Bronchial epithelial cell (primary cell): Measurements from ENCODE around the gene RET. TPM values are rescaled to one million over a fixed set of nuclear protein-coding genes. Genes with fewer than 3 reads are reported as not detected.

ENCODE experiments used
- DNase-seq: peaks from one replicate; pipeline ENCODE4 v3.0.0-alpha.2; 2010; ENCODE audit warnings: low read depth
- FAIRE-seq: peaks from 2 replicates; lab custom pipeline; 2011; peaks lifted over from hg19 to GRCh38; lab: Jason Lieb, UNC
- H3K27me3 ChIP-seq: 2 replicates; pipeline ENCODE4 v1.5.1; 2011; ENCODE audit warnings: low read length; ENCODE audit not compliant: control insufficient read depth, insufficient read depth
- H3K36me3 ChIP-seq: 2 replicates; pipeline ENCODE4 v1.5.1; 2011; ENCODE audit warnings: low read length; ENCODE audit not compliant: control insufficient read depth, insufficient read depth
- H3K4me3 ChIP-seq: 2 replicates; pipeline ENCODE4 v1.5.1; 2011; ENCODE audit warnings: mild to moderate bottlenecking, low read depth, low read length, control low read depth
- CTCF ChIP-seq: IDR thresholded peaks from 2 replicates; pipeline ENCODE4 v1.5.1; 2011; ENCODE audit warnings: mild to moderate bottlenecking, moderate library complexity, low read length, control low read depth, inconsistent platforms; ENCODE audit not compliant: insufficient read depth, severe bottlenecking
- total RNA-seq: library from RNA; depleted of rRNA; stranded (reverse); fragments of >200 nt; gene quantifications from 2 replicates; pipeline ENCODE4 v1.2.1, GENCODE V29; 2014

Gene RET
- total RNA-seq, 1 donor from 2014 or later = 0.53 TPM

GRCh38 chr10:43166207-43166879 lies 89.5 kb downstream of the RET start:
- no peak for TF ChIP-seq CTCF
- Histone ChIP-seq H3K4me3 (no peak overlapping the region), H3K27me3 (no peaks in the 10 kb centered on the region), H3K36me3 (peaks cover 4% of the 10 kb centered on the region)
- FAIRE-seq (no peak), DNase-seq (peak; percentile 61)

- Histone ChIP-seq H3K27me3 (no peaks in the 10 kb centered on the region), H3K4me3 (no peak overlapping the region), H3K36me3 (peaks cover 3% of the 10 kb centered on the region)
- FAIRE-seq = no peak
- TF ChIP-seq CTCF = no peak
- DNase-seq = no peak
Observed at GRCh38 chr10:43166880-43167497, 90.1 kb downstream of the RET start.

- no peak overlapping the region for H3K4me3 ChIP-seq
- TF ChIP-seq CTCF = no peak
- DNase-seq = no peak
- no peaks in the 10 kb centered on the region for H3K27me3 ChIP-seq
- no peak for FAIRE-seq
- H3K36me3 ChIP-seq = peaks cover 1% of the 10 kb centered on the region
Observed at GRCh38 chr10:43167498-43167889, 90.6 kb downstream of the RET start.

GRCh38 chr10:43170491-43170890 lies 93.6 kb downstream of the RET start:
- Histone ChIP-seq H3K27me3 (no peaks in the 10 kb centered on the region), H3K4me3 (no peak overlapping the region), H3K36me3 (no peaks in the 10 kb centered on the region)
- TF ChIP-seq CTCF = no peak
- FAIRE-seq = no peak
- DNase-seq = no peak

- DNase-seq = no peak
- FAIRE-seq = no peak
- Histone ChIP-seq H3K27me3 (no peaks in the 10 kb centered on the region), H3K4me3 (no peak overlapping the region), H3K36me3 (peaks cover 4% of the 10 kb centered on the region)
- no peak for TF ChIP-seq CTCF
Observed at GRCh38 chr10:43172645-43173044, 95.8 kb downstream of the RET start.
